MM.1S (cell line): Measurements from ENCODE around the gene LRIT2.

Experiments used
- DNase-seq: peaks from one replicate; pipeline ENCODE4 v3.0.0-alpha.2; 2015
- H2AFZ ChIP-seq: fragments of 300-600 bp; sonication (generic); 2 replicates; pipeline ENCODE4 v1.6.0; 2016; ENCODE audit warnings: antibody characterized with exemption, low read length
- H3F3A ChIP-seq: fragments of 300-600 bp; sonication (generic); 2 replicates; pipeline ENCODE4 v1.6.1; 2016; ENCODE audit warnings: mild to moderate bottlenecking, antibody characterized with exemption, low read length, moderate library complexity, mixed read lengths; ENCODE audit not compliant: insufficient read depth
- H3K27ac ChIP-seq: fragments of 300-600 bp; sonication (generic); 2 replicates; pipeline ENCODE4 v1.5.1; 2016; ENCODE audit warnings: mild to moderate bottlenecking, low read length
- H3K27me3 ChIP-seq: fragments of 300-600 bp; sonication (generic); replicated peaks from 2 replicates; pipeline ENCODE4 v1.6.0; 2016; ENCODE audit warnings: low read length; ENCODE audit not compliant: insufficient read depth
- H3K36me3 ChIP-seq: fragments of 300-600 bp; sonication (generic); replicated peaks from 2 replicates; pipeline ENCODE4 v1.6.1; 2016; ENCODE audit warnings: mild to moderate bottlenecking, low read length, mixed read lengths; ENCODE audit not compliant: insufficient read depth
- H3K4me1 ChIP-seq: fragments of 300-600 bp; sonication (generic); 2 replicates; pipeline ENCODE4 v1.6.1; 2016; ENCODE audit warnings: low read length, mixed read lengths
- H3K4me2 ChIP-seq: fragments of 300-600 bp; sonication (generic); 2 replicates; pipeline ENCODE4 v1.6.0; 2016; ENCODE audit warnings: low read depth, low read length
- H3K4me3 ChIP-seq: fragments of 300-600 bp; sonication (generic); 2 replicates; pipeline ENCODE4 v1.5.1; 2016; ENCODE audit warnings: low read length, mixed read lengths
- H3K79me2 ChIP-seq: fragments of 300-600 bp; sonication (generic); 2 replicates; pipeline ENCODE4 v1.6.1; 2016; ENCODE audit warnings: mixed run types, low read length, mixed read lengths
- H3K9ac ChIP-seq: fragments of 300-600 bp; sonication (generic); 2 replicates; pipeline ENCODE4 v1.6.1; 2016; ENCODE audit warnings: low read length, mixed read lengths
- H3K9me2 ChIP-seq: fragments of 300-600 bp; sonication (generic); replicated peaks from 2 replicates; pipeline ENCODE4 v1.6.1; 2016; ENCODE audit warnings: mild to moderate bottlenecking, low read length, mixed read lengths; ENCODE audit not compliant: insufficient read depth
- H3K9me3 ChIP-seq: fragments of 300-600 bp; sonication (generic); replicated peaks from 2 replicates; pipeline ENCODE4 v1.6.1; 2016; ENCODE audit warnings: mild to moderate bottlenecking, low read length, mixed read lengths; ENCODE audit not compliant: insufficient read depth
- H4K20me1 ChIP-seq: fragments of 300-600 bp; sonication (generic); 2 replicates; pipeline ENCODE4 v1.6.1; 2016; ENCODE audit warnings: mild to moderate bottlenecking, low read length, moderate library complexity, mixed read lengths; ENCODE audit not compliant: insufficient read depth
- CTCF ChIP-seq: fragments of 300-600 bp; sonication (generic); IDR thresholded peaks from 2 replicates; pipeline ENCODE4 v1.5.1; 2016; ENCODE audit warnings: antibody characterized with exemption, low read length, mixed read lengths
- EZH2 ChIP-seq: fragments of 300-600 bp; sonication (generic); optimal IDR thresholded peaks from 2 replicates; pipeline ENCODE3; 2017; ENCODE audit warnings: low read depth, mild to moderate bottlenecking, antibody characterized with exemption, low read length, mixed read lengths
- EZH2phosphoT487 ChIP-seq: fragments of 300-600 bp; sonication (generic); IDR thresholded peaks from 2 replicates; pipeline ENCODE4 v1.6.1; 2018; ENCODE audit warnings: antibody characterized with exemption, low read length

The LRIT2 gene

GRCh38 chr10:84225427-84226173, at the start of gene LRIT2:
Gene LRIT2, minus strand, starts transcription at chr10:84225544. Its CDS starts 24 bp downstream, at chr10:84225520.
- Histone ChIP-seq H3K9me3 (no peaks in the 10 kb centered on the region), H3K9ac (no peak within 1 kb of the TSS), H3K36me3 (no peaks in the 10 kb centered on the region; the same call in 1 of the 2 replicates), H3K27me3 (no peaks in the 10 kb centered on the region), H3K4me2 (no peak within 1 kb of the TSS), H2AFZ (no peak within 1 kb of the TSS), H3F3A (no peaks in the 10 kb centered on the region), H4K20me1 (no peaks in the 10 kb centered on the region), H3K9me2 (no peaks in the 10 kb centered on the region), H3K4me3 (no peak within 1 kb of the TSS), H3K4me1 (no peaks in the 10 kb centered on the region), H3K27ac (no peak within 1 kb of the TSS), H3K79me2 (no peaks in the 10 kb centered on the region)
- no peak for TF ChIP-seq EZH2
- TF ChIP-seq EZH2phosphoT487: no peak
- TF ChIP-seq CTCF: no peak
- DNase-seq: no peak

- no peak for DNase-seq
Observed at GRCh38 chr10:84270708-84271107, 45.4 kb upstream of the LRIT2 start.

GRCh38 chr10:84269773-84270172, 44.4 kb upstream of the LRIT2 start:
- Histone ChIP-seq H3K79me2 (no peaks in the 10 kb centered on the region), H3K9me3 (no peaks in the 10 kb centered on the region), H3K36me3 (no peaks in the 10 kb centered on the region), H3K9ac (no peak overlapping the region), H2AFZ (no peak overlapping the region), H4K20me1 (no peaks in the 10 kb centered on the region), H3K27ac (no peak overlapping the region), H3K4me2 (no peak overlapping the region), H3K27me3 (no peaks in the 10 kb centered on the region), H3F3A (no peaks in the 10 kb centered on the region), H3K4me3 (no peak overlapping the region), H3K9me2 (no peaks in the 10 kb centered on the region), H3K4me1 (no peaks in the 10 kb centered on the region)
- DNase-seq: no peak
- TF ChIP-seq EZH2 (no peak), EZH2phosphoT487 (no peak), CTCF (no peak)

More at GRCh38 chr10:84270708-84271107, 45.4 kb upstream of the LRIT2 start:
- Histone ChIP-seq H3K36me3 (no peaks in the 10 kb centered on the region), H3K9me3 (no peaks in the 10 kb centered on the region), H3K27me3 (no peaks in the 10 kb centered on the region), H3K4me2 (no peak overlapping the region), H3K9ac (no peak overlapping the region), H3K79me2 (no peaks in the 10 kb centered on the region), H3K4me3 (no peak overlapping the region), H3K4me1 (no peaks in the 10 kb centered on the region), H3F3A (no peaks in the 10 kb centered on the region), H4K20me1 (no peaks in the 10 kb centered on the region), H3K27ac (no peak overlapping the region), H3K9me2 (no peaks in the 10 kb centered on the region), H2AFZ (no peak overlapping the region)
- no peak for TF ChIP-seq CTCF
- no peak for TF ChIP-seq EZH2phosphoT487
- TF ChIP-seq EZH2: no peak
